Ovary (tissue), 3 donors: ENCODE results near the gene TAOK3.

Experiments used
- CTCF ChIP-seq, 3 donors: fragments of 450-650 bp in 2 of 3; fragments of 200-600 bp in 1 of 3; IDR thresholded peaks; one replicate each; pipeline versions ENCODE4 v1.5.1 to v1.8.0; 2016 to 2022; ENCODE audit warnings: antibody characterized with exemption in 3 of 3, mild to moderate bottlenecking in 1 of 3
- EP300 ChIP-seq: sonication (generic); formaldehyde crosslinking; IDR thresholded peaks from one replicate; pipeline ENCODE4 v1.6.1; 2017; ENCODE audit warnings: antibody characterized with exemption
- POLR2A ChIP-seq: fragments of 450-650 bp; IDR thresholded peaks from one replicate; pipeline ENCODE4 v1.6.1; 2017; ENCODE audit warnings: antibody characterized with exemption, mild to moderate bottlenecking, moderate library complexity
- donor health status: DM: no; HTN: no; CAD: no.

- no peak for TF ChIP-seq EP300
- no peak for TF ChIP-seq CTCF (IDR thresholded peaks at IDR 0.05)
- TF ChIP-seq POLR2A: no peak
Measured at GRCh38 chr12:118420673-118421072, 48.0 kb upstream of the TAOK3 start.
